HG03442 (cell line): ENCODE measurements around the gene EAF1.
"Not testable (repeated sequence)": the region's sequence is repeated elsewhere in the genome, so short reads cannot be mapped to it uniquely, and the experiment has no call there.

Source experiments
- ATAC-seq: cut with Tn5 transposase; IDR thresholded peaks from one replicate; pipeline ENCODE4 v1.9.1; 2021; ENCODE audit warnings: mild to moderate bottlenecking, moderate library complexity; ENCODE audit not compliant: unreplicated experiment

The EAF1 gene

GRCh38 chr3:15451216-15452113 lies 24.1 kb downstream of the EAF1 start:
- no peak for ATAC-seq

DNA sequence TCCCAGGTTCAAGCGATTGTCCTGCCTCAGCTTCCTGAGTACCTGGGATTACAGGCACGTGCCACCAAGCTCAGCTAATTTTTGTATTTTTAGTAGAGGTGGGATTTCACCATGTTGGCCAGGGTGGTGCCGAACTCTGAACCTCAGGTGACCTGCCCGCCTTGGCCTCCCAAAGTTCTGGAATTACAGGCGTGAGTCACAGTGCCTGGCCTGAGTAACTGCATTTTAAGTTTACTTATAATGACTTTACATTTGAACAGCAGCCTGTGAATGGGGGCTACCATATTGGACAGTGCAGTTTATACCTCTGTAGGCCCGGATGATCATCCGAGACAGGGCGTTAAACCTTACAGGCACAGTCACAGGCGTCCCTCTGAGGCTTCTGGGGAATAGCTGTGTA lies 24.8 kb downstream of the EAF1 start:
- no peak for ATAC-seq

GRCh38 chr3:15452961-15453360 lies 25.6 kb downstream of the EAF1 start:
- no peak for ATAC-seq

DNA sequence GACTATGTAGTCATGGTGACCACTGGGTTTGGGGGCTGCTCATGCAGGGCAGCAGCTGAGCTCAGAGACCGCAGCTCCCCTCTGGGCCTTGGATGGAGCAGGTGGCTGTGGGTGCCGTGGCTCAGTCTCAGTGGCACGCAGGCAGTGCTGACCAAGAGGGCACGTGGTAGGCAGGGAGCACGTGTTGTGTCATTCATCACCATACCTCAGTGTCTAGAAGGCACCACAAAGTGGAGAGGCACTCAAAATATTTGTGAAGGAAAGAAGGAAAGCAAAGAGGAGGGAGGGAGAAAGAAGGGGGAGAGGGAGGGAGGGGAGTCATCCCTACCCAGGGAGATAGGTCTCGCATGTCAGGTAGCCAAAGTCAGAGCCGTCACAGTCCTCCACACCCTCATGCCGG lies 26.1 kb downstream of the EAF1 start:
- no peak for ATAC-seq

DNA sequence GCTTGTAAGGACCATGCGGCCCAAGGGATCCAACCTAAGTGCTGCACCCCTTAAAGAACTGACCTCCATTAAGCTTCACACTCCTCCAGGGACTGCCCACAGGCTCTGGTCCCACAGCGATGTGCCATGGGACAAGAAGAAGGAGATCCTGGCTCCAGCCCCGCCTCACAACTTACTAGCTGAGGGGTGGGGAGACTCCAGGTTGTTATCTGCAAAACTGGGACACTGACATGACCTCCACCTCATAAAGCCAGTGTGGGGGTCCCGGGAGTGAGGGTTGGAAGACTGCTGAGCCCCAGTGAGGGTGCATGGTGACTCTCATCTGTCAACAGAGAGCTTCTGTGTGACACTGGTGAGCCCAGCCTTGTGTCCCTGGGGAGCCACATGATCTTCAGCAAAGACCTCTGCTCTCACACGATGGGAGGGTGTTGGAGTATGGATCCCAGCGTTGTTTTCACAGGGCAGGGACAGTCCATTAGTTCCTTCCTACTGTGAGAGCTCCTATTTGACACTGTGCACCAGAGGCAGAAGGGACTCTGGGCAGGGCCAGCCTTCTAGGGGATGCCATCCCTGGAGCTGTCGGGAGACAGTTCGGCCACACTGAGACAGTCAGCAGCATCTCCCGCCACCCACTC lies 26.7 kb downstream of the EAF1 start:
- ATAC-seq: no peak

DNA sequence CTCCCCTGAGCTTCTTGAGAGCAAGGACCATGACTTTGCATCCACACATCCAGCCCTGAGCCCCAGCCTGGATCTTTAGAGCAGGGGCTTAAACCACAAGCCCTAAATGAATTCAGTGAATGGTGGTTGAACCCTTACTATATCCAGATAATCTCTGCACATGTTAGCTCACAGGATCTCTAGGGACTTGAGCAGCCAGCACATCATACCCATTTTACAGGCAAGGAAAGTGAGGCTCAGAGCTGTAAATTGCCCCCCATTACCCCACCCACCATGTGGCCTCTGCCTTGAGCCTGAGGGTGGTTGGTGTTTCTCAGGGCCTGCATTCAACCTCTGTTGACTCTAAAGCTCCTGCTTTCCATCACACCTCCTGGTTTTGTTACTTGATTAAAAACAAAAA lies 27.6 kb downstream of the EAF1 start:
- no peak for ATAC-seq

DNA sequence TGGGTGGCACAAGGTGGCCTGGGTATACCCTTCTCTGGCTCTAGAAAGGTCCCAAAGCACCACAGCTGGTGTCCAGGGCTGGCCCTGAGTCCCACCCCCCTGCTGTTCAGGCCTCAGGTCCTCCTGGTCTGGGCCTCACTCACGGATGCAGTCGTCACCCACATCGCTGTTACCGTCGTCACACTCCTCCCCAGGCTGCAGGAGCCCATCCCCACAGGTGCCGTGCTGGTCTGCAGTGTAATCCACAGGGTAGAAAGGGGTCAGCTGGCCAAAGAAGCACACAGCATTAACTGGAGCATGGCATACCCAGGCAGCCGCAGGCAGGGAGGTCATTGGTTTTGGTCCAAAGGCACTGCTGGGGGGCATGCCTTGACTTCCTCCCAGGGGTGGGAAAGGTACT lies 28.4 kb downstream of the EAF1 start:
- no peak for ATAC-seq

- ATAC-seq: no peak
Observed at GRCh38 chr3:15456321-15456720, 28.9 kb downstream of the EAF1 start.

GRCh38 chr3:15456915-15457314 lies 29.5 kb downstream of the EAF1 start:
- not testable (repeated sequence) for ATAC-seq

DNA sequence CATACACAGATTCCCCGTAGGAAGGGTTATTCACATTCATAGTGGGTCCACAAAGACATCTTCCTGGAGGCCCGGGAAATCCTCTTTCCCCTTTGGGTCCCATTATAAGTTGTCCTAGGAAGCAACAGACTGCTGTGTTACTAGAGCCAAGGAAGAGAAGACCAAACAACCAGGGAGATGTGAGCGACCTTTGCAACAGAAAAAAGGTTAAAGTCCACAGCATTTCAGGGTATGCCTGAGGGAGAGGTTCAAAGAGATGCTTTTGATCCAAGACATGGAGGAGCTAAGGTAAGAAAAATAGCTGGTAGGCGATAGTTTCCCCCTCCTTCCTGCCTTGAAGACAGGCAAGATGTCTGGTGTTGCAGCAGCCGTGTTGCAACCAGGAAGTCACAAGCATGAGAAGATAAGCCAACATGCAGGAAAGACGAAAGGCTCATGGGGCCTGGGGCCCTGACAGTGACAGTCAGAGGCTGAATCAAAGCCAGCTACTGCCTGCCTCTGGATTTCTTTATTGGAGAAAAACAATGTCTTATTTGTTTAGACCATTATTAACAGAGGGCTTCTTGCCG lies 30.9 kb downstream of the EAF1 start:
- no peak for ATAC-seq

DNA sequence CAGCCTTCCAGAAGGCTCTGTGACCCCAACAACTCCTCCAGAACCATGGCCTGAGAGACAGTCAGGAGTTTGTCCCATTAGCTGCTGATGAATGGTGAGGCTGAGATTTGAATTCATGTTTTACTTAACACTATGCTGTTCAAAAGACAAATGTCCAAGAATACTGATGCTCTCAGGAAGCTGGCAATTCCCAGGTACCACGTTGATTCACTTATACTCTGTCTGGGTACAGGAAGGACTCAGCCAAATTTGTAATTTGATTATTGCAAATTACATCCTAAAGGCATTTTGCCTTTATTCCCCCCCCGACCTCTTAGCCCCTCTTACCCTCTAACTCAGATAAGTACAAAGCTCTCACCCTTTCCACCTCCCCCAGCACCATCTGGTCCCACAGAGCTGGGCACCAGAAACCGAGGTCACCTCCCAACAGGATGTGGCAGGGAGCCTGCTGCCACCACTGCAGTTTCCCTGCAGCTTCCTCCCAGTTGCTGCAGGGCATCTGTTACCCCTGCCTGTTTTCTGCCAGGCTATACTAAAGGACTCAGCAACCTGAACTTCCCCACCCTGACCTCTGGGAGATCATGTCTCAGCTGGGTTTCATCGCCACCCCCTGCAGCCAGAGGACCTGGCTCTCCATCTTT lies 33.6 kb downstream of the EAF1 start:
- ATAC-seq: no peak

DNA sequence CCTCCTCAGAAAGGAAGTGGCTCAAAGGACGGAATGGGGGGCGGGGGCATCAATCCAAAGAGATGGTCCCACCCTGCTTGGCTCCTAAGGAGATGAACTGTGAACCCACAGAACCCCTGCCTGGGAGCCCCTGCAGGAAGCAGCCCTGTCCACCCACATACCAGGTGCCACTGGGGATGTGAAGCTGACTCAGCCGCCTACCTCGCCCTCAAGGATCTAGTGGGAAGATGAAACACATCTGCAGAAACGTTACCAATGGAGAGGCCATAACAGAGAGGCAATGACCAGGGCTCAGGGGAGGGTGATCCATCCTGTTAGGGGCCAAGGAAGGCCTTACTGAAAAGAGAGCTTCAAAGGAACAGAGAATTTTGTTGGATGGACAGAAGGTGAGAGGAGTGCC lies 35.1 kb downstream of the EAF1 start:
- ATAC-seq: no peak

- ATAC-seq: no peak
Observed at GRCh38 chr3:15465876-15466585, 38.6 kb downstream of the EAF1 start.

DNA sequence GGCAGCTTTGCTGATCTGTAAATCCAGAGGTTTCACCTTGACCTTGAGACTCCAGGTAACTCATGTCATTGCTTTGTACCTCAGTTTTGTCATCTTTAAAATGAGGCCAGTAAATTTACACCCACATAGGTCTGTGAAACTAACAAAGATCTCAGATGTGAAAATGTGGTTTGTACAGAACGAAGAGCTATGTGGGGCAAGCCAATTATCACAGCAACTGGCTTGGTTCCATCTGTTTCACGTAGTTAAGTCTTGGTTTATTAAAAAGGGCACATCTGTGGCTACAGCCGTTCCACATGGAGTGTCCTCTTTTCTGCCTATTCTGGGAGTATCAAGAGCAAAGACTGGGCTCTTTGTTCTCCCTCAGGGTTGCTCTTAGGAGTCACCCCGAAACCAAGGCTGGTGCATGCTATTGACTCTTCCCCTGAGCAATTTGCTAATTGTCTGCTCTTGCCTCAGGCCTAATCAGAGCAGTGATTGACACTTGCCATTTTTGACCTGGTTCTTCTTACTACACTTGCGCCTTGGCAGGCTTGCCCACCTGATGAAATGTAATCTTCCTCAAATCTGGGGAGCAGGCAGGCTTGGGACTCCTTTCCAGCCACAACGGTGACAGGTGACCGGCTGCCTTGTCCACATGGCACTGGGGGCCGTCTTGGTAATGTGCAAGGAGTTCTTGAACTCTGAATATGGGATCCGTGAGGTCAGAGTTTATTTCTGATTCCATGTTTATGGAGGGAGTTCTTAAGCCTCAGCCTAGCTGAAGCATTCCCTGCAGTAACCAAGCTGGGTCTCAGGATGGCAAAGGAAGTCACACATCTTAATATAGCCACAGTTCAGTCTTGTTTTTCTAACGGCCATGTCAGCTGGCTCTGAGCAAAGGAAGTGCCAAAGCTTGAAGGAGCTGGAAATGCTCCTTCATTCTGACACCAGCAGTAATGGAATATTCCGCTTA lies 40.1 kb downstream of the EAF1 start:
- peak; percentile 47 for ATAC-seq

DNA sequence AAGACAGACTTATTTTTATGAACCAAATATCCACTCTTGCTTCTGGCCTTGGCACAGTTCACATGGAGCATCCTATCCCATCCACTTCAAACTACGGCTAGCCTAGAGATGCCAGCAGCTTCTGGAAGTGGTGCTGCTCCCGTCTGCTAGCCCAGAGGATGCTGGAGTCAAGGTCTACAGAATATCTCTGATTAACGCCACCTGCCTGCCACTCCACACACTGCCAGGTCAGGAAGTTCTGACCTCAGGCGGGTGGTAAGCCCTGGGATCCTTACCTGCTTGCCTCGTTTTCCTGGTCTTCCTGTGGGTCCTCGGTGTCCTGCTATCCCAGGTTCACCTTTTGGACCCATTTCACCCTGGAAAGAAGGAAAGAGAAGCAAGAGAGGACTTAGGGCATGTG lies 42.9 kb downstream of the EAF1 start:
- no peak for ATAC-seq

DNA sequence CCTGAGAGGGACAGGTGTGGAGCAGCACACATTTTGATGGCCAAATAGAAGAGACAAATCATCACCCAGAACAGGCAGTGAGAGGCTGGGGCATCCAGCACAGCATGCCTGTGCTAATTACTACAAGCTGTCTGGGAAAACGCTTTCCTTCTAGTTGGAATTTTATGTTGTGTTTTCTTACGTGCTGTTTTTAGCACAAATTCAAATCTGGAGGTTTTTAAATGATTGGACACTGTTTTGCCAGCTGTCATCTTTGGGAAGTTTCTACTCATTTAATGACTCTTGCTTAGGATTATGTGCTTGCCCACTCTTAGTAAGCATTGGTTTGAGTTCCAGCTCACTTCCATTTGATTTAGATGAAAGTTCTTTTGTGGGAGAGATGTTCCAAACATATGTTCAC lies 43.5 kb downstream of the EAF1 start:
- ATAC-seq: no peak

DNA sequence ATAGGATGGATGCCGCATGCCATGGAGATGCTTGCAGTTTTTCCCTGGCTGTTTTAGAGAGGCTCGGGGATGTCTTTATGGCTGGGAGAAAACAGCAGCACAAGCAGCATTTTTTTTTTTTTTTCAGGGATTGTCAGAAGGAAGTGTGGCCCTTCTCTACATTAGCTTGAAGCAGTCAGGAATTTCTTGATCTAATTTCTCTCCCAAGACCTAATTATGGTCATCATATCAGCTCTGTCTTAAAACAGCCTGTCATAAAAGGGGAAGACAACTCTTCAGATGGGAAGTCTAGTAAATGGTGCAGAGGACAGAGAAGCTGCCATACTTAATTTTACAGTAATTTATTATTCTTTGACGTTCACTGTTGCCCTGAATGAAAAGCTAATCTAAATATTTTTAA lies 44.5 kb downstream of the EAF1 start:
- no peak for ATAC-seq

- ATAC-seq: no peak
Observed at GRCh38 chr3:15475161-15475560, 47.8 kb downstream of the EAF1 start.

GRCh38 chr3:15476378-15476777 lies 49.0 kb downstream of the EAF1 start:
- no peak for ATAC-seq
